Measurements from ENCODE around the gene CACNA2D4. TPM values are rescaled to one million over a fixed set of nuclear protein-coding genes. Genes with fewer than 3 reads are reported as not detected.

The CACNA2D4 gene
- total RNA-seq, 1 donor from 2014 or later = 1.2 TPM

- no peak overlapping the region for H3K4me3 ChIP-seq
- no peak overlapping the region for H3K27ac ChIP-seq (replicated peaks)
- DNase-seq = no peak
- no peak for TF ChIP-seq CTCF (IDR thresholded peaks at IDR 0.05; ENCODE audit: borderline replicate concordance)
- intact Hi-C loops (cut with micrococcal nuclease) = no loop called here
- peaks cover 21% of the 10 kb centered on the region for H3K9me3 ChIP-seq (replicated peaks)
- H3K4me1 ChIP-seq = no peaks in the 10 kb centered on the region
- H3K27me3 ChIP-seq (ENCODE audit: low read depth) = peaks cover 40% of the 10 kb centered on the region
- no peaks in the 10 kb centered on the region for H3K36me3 ChIP-seq
These were observed 58.8 kb downstream of the CACNA2D4 start for GRCh38 chr12:1859643-1860042.

- no peaks in the 10 kb centered on the region for H3K36me3 ChIP-seq
- no peaks in the 10 kb centered on the region for H3K4me1 ChIP-seq
- TF ChIP-seq CTCF (IDR thresholded peaks at IDR 0.05; ENCODE audit: borderline replicate concordance) = no peak
- H3K4me3 ChIP-seq = no peak overlapping the region
- H3K27me3 ChIP-seq (ENCODE audit: low read depth) = peaks cover 32% of the 10 kb centered on the region
- intact Hi-C loops (cut with micrococcal nuclease) = no loop called here
- DNase-seq = no peak
- H3K9me3 ChIP-seq (replicated peaks) = peaks cover 31% of the 10 kb centered on the region
- no peak overlapping the region for H3K27ac ChIP-seq (replicated peaks)
These were observed 60.0 kb downstream of the CACNA2D4 start for GRCh38 chr12:1858456-1858855.

GRCh38 chr12:1857821-1858220 is 60.6 kb downstream of the CACNA2D4 start:
- no peak for DNase-seq
- no peaks in the 10 kb centered on the region for H3K36me3 ChIP-seq
- no peak overlapping the region for H3K4me3 ChIP-seq
- no peaks in the 10 kb centered on the region for H3K4me1 ChIP-seq
- H3K9me3 ChIP-seq (replicated peaks) = peaks cover 31% of the 10 kb centered on the region
- TF ChIP-seq CTCF (IDR thresholded peaks at IDR 0.05; ENCODE audit: borderline replicate concordance) = no peak
- H3K27me3 ChIP-seq (ENCODE audit: low read depth) = peaks cover 32% of the 10 kb centered on the region
- intact Hi-C loops (cut with micrococcal nuclease) = no loop called here
- no peak overlapping the region for H3K27ac ChIP-seq (replicated peaks)

GRCh38 chr12:1857086-1857485 is 61.4 kb downstream of the CACNA2D4 start:
- intact Hi-C loops (cut with micrococcal nuclease) = no loop called here
- H3K9me3 ChIP-seq (replicated peaks) = peaks cover 31% of the 10 kb centered on the region

GRCh38 chr12:1855241-1855640 is 63.2 kb downstream of the CACNA2D4 start:
- intact Hi-C loops (cut with micrococcal nuclease) = no loop called here
- Histone ChIP-seq H3K4me3 (no peak overlapping the region), H3K27ac (replicated peaks) (no peak overlapping the region), H3K27me3 (ENCODE audit: low read depth) (peaks cover 32% of the 10 kb centered on the region), H3K4me1 (no peaks in the 10 kb centered on the region), H3K9me3 (replicated peaks) (peaks cover 31% of the 10 kb centered on the region), H3K36me3 (no peaks in the 10 kb centered on the region)
- DNase-seq = no peak
- no peak for TF ChIP-seq CTCF (IDR thresholded peaks at IDR 0.05; ENCODE audit: borderline replicate concordance)

More at GRCh38 chr12:1857086-1857485, 61.4 kb downstream of the CACNA2D4 start:
- Histone ChIP-seq H3K27ac (replicated peaks) (no peak overlapping the region), H3K4me3 (no peak overlapping the region), H3K36me3 (no peaks in the 10 kb centered on the region), H3K4me1 (no peaks in the 10 kb centered on the region), H3K27me3 (ENCODE audit: low read depth) (peaks cover 32% of the 10 kb centered on the region)
- no peak for DNase-seq
- TF ChIP-seq CTCF (IDR thresholded peaks at IDR 0.05; ENCODE audit: borderline replicate concordance) = no peak

GRCh38 chr12:1853716-1854115 is 64.7 kb downstream of the CACNA2D4 start:
- no peak for DNase-seq
- intact Hi-C loops (cut with micrococcal nuclease) = no loop called here
- Histone ChIP-seq H3K27ac (replicated peaks) (no peak overlapping the region), H3K9me3 (replicated peaks) (peaks cover 31% of the 10 kb centered on the region), H3K4me1 (no peaks in the 10 kb centered on the region), H3K27me3 (ENCODE audit: low read depth) (peaks cover 21% of the 10 kb centered on the region), H3K36me3 (no peaks in the 10 kb centered on the region), H3K4me3 (no peak overlapping the region)
- no peak for TF ChIP-seq CTCF (IDR thresholded peaks at IDR 0.05; ENCODE audit: borderline replicate concordance)
